H1 (cell line): Measurements from ENCODE around the gene KCTD20. TPM values are rescaled to one million over a fixed set of nuclear protein-coding genes. Genes with fewer than 3 reads are reported as not detected.

Experiments
- CTCF ChIA-PET: fragments of 300-600 bp; sonication (Branson Sonifier 250); formaldehyde crosslinking; loops from one replicate; lab custom pipeline; 2021; ENCODE audit not compliant: partially characterized antibody; lab: Charles Lee
- POLR2A ChIA-PET: fragments of 300-600 bp; sonication (Branson Sonifier 250); formaldehyde crosslinking; loops from one replicate; lab custom pipeline; 2021; ENCODE audit warnings: inconsistent platforms; ENCODE audit not compliant: partially characterized antibody; lab: Charles Lee
- DNase-seq, 2 experiments: peaks; one replicate each; pipeline versions ENCODE4 v3.0.0 to v3.0.0-alpha.2; 2010 to 2022; ENCODE audit warnings: low spot score in 2 of 2, low read depth in 1 of 2, mixed read lengths in 1 of 2
- FAIRE-seq: peaks from 2 replicates; lab custom pipeline; 2011; peaks lifted over from hg19 to GRCh38; lab: Jason Lieb, UNC
- H2AFZ ChIP-seq: 2 replicates; pipeline ENCODE4 v1.8.1; 2012; ENCODE audit warnings: low read length, inconsistent platforms
- H2AK5ac ChIP-seq: 2 replicates; pipeline ENCODE4 v1.6.1; 2013; ENCODE audit warnings: low read depth, low read length
- H2BK120ac ChIP-seq: replicated peaks from 2 replicates; pipeline ENCODE3; 2013; ENCODE audit warnings: low read depth, low read length, inconsistent platforms
- H2BK12ac ChIP-seq: 2 replicates; pipeline ENCODE4 v1.6.1; 2013; ENCODE audit warnings: low read depth, low read length
- H2BK15ac ChIP-seq: 2 replicates; pipeline ENCODE4 v1.6.1; 2013; ENCODE audit warnings: low read length
- H2BK20ac ChIP-seq: 2 replicates; pipeline ENCODE4 v1.6.1; 2013; ENCODE audit warnings: low read length
- H2BK5ac ChIP-seq: 2 replicates; pipeline ENCODE4 v1.6.1; 2013; ENCODE audit warnings: low read depth, low read length
- H3K14ac ChIP-seq: 2 replicates; pipeline ENCODE4 v1.6.1; 2013; ENCODE audit warnings: inconsistent platforms; ENCODE audit not compliant: insufficient read length
- H3K18ac ChIP-seq: 2 replicates; pipeline ENCODE4 v1.6.1; 2013; ENCODE audit warnings: low read length; ENCODE audit errors: extremely low read depth
- H3K23ac ChIP-seq: 2 replicates; pipeline ENCODE4 v1.6.1; 2013; ENCODE audit warnings: inconsistent platforms; ENCODE audit not compliant: insufficient read length
- H3K23me2 ChIP-seq: 2 replicates; pipeline ENCODE4 v1.6.1; 2013; ENCODE audit warnings: low read depth, low read length
- H3K27ac ChIP-seq: 2 replicates; pipeline ENCODE4 v1.6.1; 2011; ENCODE audit warnings: low read depth, low read length, inconsistent platforms
- H3K27me3 ChIP-seq, 4 experiments: replicated peaks in 1 of 4; 1 replicate in 1 of 4; 2 replicates in 3 of 4; pipeline versions ENCODE4 v1.6.1 to v1.8.1; 2011 to 2013; ENCODE audit warnings: low read length in 3 of 4, mild to moderate bottlenecking in 3 of 4, inconsistent platforms in 2 of 4, mixed read lengths in 2 of 4, moderate library complexity in 1 of 4; ENCODE audit not compliant: control insufficient read depth in 3 of 4, insufficient read depth in 3 of 4; ENCODE audit errors: extremely low read depth in 1 of 4
- H3K36me3 ChIP-seq, 4 experiments: 2 replicates each; pipeline versions ENCODE4 v1.6.1 to v1.8.1; 2011 to 2013; ENCODE audit warnings: mild to moderate bottlenecking in 4 of 4, low read length in 3 of 4, moderate library complexity in 2 of 4, control low read depth in 1 of 4, inconsistent platforms in 1 of 4; ENCODE audit not compliant: insufficient read depth in 4 of 4, control insufficient read depth in 2 of 4
- H3K4ac ChIP-seq: replicated peaks from 2 replicates; pipeline ENCODE3; 2013; ENCODE audit warnings: low read length, low read depth, mixed read lengths, inconsistent platforms; ENCODE audit not compliant: insufficient read length
- H3K4me1 ChIP-seq, 4 experiments: replicated peaks in 1 of 4; 1 replicate in 1 of 4; 2 replicates in 3 of 4; pipeline versions ENCODE4 v1.6.1 to v1.8.1; 2011 to 2013; ENCODE audit warnings: low read length in 3 of 4, inconsistent platforms in 2 of 4, mixed read lengths in 1 of 4; ENCODE audit not compliant: insufficient read depth in 4 of 4, control insufficient read depth in 3 of 4
- H3K4me2 ChIP-seq, 2 experiments: 2 replicates each; pipeline versions ENCODE4 v1.6.1 to v1.8.1; 2011 to 2013; ENCODE audit warnings: low read depth in 2 of 2, low read length in 2 of 2, control low read depth in 1 of 2, inconsistent platforms in 1 of 2, mild to moderate bottlenecking in 1 of 2; ENCODE audit not compliant: insufficient read depth in 1 of 2
- H3K4me3 ChIP-seq, 4 experiments: fragments of 200-600, 300-600 bp in 1 of 4; sonication (generic), shearing (Covaris generic), sonication (Bioruptor Twin) in 1 of 4; 2 replicates each; pipeline versions ENCODE4 v1.5.1 to v1.8.1; 2011 to 2016; ENCODE audit warnings: low read length in 4 of 4, low read depth in 3 of 4, control low read depth in 2 of 4, inconsistent platforms in 2 of 4, mild to moderate bottlenecking in 2 of 4, mixed read lengths in 1 of 4, moderate library complexity in 1 of 4; ENCODE audit not compliant: insufficient read depth in 2 of 4; ENCODE audit errors: extremely low read depth in 1 of 4
- H3K56ac ChIP-seq: replicated peaks from 2 replicates; pipeline ENCODE3; 2013; ENCODE audit warnings: low read depth, mild to moderate bottlenecking, mixed read lengths, low read length, inconsistent platforms; ENCODE audit not compliant: insufficient read length
- H3K79me1 ChIP-seq: 2 replicates; pipeline ENCODE4 v1.6.1; 2013; ENCODE audit warnings: low read depth, low read length, control low read depth
- H3K79me2 ChIP-seq, 2 experiments: 2 replicates each; pipeline versions ENCODE4 v1.6.1 to v1.8.1; 2012 to 2013; ENCODE audit warnings: low read length in 2 of 2, mild to moderate bottlenecking in 2 of 2, inconsistent platforms in 1 of 2; ENCODE audit not compliant: insufficient read depth in 2 of 2, control insufficient read depth in 1 of 2
- H3K9ac ChIP-seq, 4 experiments: replicated peaks in 1 of 4; 1 replicate in 1 of 4; 2 replicates in 3 of 4; pipeline versions ENCODE4 v1.6.1 to v1.8.1; 2011 to 2013; ENCODE audit warnings: low read depth in 3 of 4, low read length in 3 of 4, control low read depth in 2 of 4, mild to moderate bottlenecking in 2 of 4, moderate library complexity in 2 of 4, inconsistent platforms in 1 of 4; ENCODE audit errors: extremely low read depth in 1 of 4
- H3K9me3 ChIP-seq, 2 experiments: 2 replicates each; pipeline versions ENCODE4 v1.6.1 to v1.8.1; 2012 to 2013; ENCODE audit warnings: mild to moderate bottlenecking in 2 of 2, moderate library complexity in 2 of 2, control low read depth in 1 of 2, inconsistent platforms in 1 of 2, low read depth in 1 of 2, low read length in 1 of 2, mixed read lengths in 1 of 2; ENCODE audit not compliant: insufficient read depth in 2 of 2
- H4K20me1 ChIP-seq, 2 experiments: replicated peaks in 1 of 2; 2 replicates each; pipeline versions ENCODE3 to v1.8.1; 2011 to 2013; ENCODE audit warnings: inconsistent platforms in 2 of 2, low read length in 2 of 2, mild to moderate bottlenecking in 1 of 2; ENCODE audit not compliant: insufficient read depth in 2 of 2, control insufficient read depth in 1 of 2
- H4K5ac ChIP-seq: 2 replicates; pipeline ENCODE4 v1.6.1; 2013; ENCODE audit warnings: low read length, low read depth, mixed read lengths, inconsistent platforms; ENCODE audit not compliant: insufficient read length
- H4K8ac ChIP-seq: 2 replicates; pipeline ENCODE4 v1.8.0; 2013; ENCODE audit warnings: mild to moderate bottlenecking, moderate library complexity, low read length, inconsistent platforms; ENCODE audit not compliant: insufficient read depth; ENCODE audit errors: extremely low read depth
- H4K91ac ChIP-seq: replicated peaks from 2 replicates; pipeline ENCODE3; 2013; ENCODE audit warnings: low read length, mixed read lengths, inconsistent platforms; ENCODE audit not compliant: insufficient read length
- EGR1 ChIP-seq: IDR thresholded peaks from 2 replicates; pipeline ENCODE4 v1.6.1; 2011; ENCODE audit warnings: low read depth, low read length, borderline replicate concordance
- EZH2 ChIP-seq: fragments of 200-600 bp; sonication (generic); IDR thresholded peaks from 2 replicates; pipeline ENCODE4 v1.7.1; 2012; ENCODE audit warnings: low read depth, mild to moderate bottlenecking, moderate library complexity, low read length, inconsistent platforms; ENCODE audit not compliant: severe bottlenecking
- JUN ChIP-seq: IDR thresholded peaks from 2 replicates; pipeline ENCODE4 v1.6.1; 2011; ENCODE audit warnings: low read depth, mild to moderate bottlenecking, improper control_type of control experiment, low read length
- JUND ChIP-seq: IDR thresholded peaks from 2 replicates; pipeline ENCODE4 v1.6.1; 2011; ENCODE audit warnings: mild to moderate bottlenecking, improper control_type of control experiment, low read length
- KDM1A ChIP-seq: fragments of 200-600, 300-600 bp; sonication (generic); IDR thresholded peaks from 2 replicates; pipeline ENCODE4 v1.7.1; 2016; ENCODE audit warnings: mild to moderate bottlenecking, low read length, borderline replicate concordance
- RFX5 ChIP-seq: IDR thresholded peaks from 2 replicates; pipeline ENCODE4 v1.6.1; 2011; ENCODE audit warnings: low read depth, low read length, improper control_type of control experiment, borderline replicate concordance
- RXRA ChIP-seq: IDR thresholded peaks from 2 replicates; pipeline ENCODE4 v1.6.1; 2011; ENCODE audit warnings: low read depth, mild to moderate bottlenecking, low read length, moderate library complexity; ENCODE audit not compliant: insufficient read depth
- SP1 ChIP-seq: IDR thresholded peaks from 2 replicates; pipeline ENCODE4 v1.6.1; 2011; ENCODE audit warnings: low read depth, low read length
- SP2 ChIP-seq: IDR thresholded peaks from 2 replicates; pipeline ENCODE4 v1.6.1; 2012; ENCODE audit warnings: mild to moderate bottlenecking, low read length, inconsistent platforms
- SP4 ChIP-seq: IDR thresholded peaks from 2 replicates; pipeline ENCODE4 v1.6.1; 2012; ENCODE audit warnings: low read length, inconsistent platforms
- SUZ12 ChIP-seq: fragments of 200-600 bp; sonication (generic); IDR thresholded peaks from 2 replicates; pipeline ENCODE4 v1.6.1; 2012; ENCODE audit warnings: mild to moderate bottlenecking, inconsistent platforms, low read length, moderate library complexity, mixed read lengths
- WGBS, 2 experiments: shearing (Covaris generic) in 1 of 2; methylation state at CpG; one replicate each; pipeline versions ENCODE4 v1.1.6 to v1.1.7; 2013 to 2015; ENCODE audit warnings: low lambda C conversion rate in 2 of 2, mixed read lengths in 2 of 2, inconsistent platforms in 1 of 2, low coverage in 1 of 2, missing lambda C conversion rate in 1 of 2; ENCODE audit not compliant: insufficient replicate concordance in 2 of 2, insufficient coverage in 1 of 2, insufficient read length in 1 of 2; ENCODE audit errors: extremely low coverage in 1 of 2, missing lambda C conversion rate in 1 of 2; 5-methylcytosine and 5-hydroxymethylcytosine counted together
- polyA plus RNA-seq, 7 experiments: library from polyadenylated mRNA; depleted of rRNA in 3 of 7; stranded (reverse) in 5 of 7; unstranded in 2 of 7; fragments of >200 nt in 5 of 7; fragments of 200-250 nt in 2 of 7; gene quantifications; 1 replicate in 5 of 7; 2 replicates in 1 of 7; 4 replicates in 1 of 7; pipeline versions ENCODE4 v1.2.1 to v1.2.3, GENCODE V29; 2011 to 2013; ENCODE audit warnings: missing spikeins in 2 of 7, mixed read lengths in 2 of 7
- total RNA-seq: library from RNA; stranded (reverse); fragmentation: NEBNext Ultra II Directional; extraction: Animal tissue kit (Norgen Biotek cat#: 25700); gene quantifications from 2 replicates; pipeline ENCODE4 v1.2.1, GENCODE V29; 2021

The KCTD20 gene
- total and polyA plus RNA-seq, 2 of the 8 experiments (the other 6 are each of a cell fraction or from before 2014, with no cell fraction given) = 10.1 to 26.2 TPM

GRCh38 chr6:36464233-36464632 lies 21.4 kb downstream of the KCTD20 start:
- ChIA-PET POLR2A (no interaction called here), CTCF (no interaction called here)
- H2AFZ ChIP-seq = no peak overlapping the region
- no peak overlapping the region for H2BK12ac ChIP-seq
- FAIRE-seq (no peak), DNase-seq (peak in 1 of 2 experiments; percentile 4)
- no peak overlapping the region for H3K18ac ChIP-seq
- no peaks in the 10 kb centered on the region for H4K20me1 ChIP-seq
- H2BK15ac ChIP-seq = no peak overlapping the region
- H3K4me1 ChIP-seq = peaks cover 0 to 5% (median 0%) of the 10 kb centered on the region in 4 experiments; a peak in 1 of 7 replicates
- H3K4me3 ChIP-seq = no peak overlapping the region
- H4K91ac ChIP-seq = no peak overlapping the region
- no peak overlapping the region for H3K9ac ChIP-seq
- H3K9me3 ChIP-seq = no peaks in the 10 kb centered on the region
- H2BK120ac ChIP-seq = no peak overlapping the region
- no peaks in the 10 kb centered on the region for H3K27me3 ChIP-seq
- H3K23me2 ChIP-seq = no peaks in the 10 kb centered on the region
- H3K79me2 ChIP-seq = peaks cover 0 to 71% of the 10 kb centered on the region in 2 experiments; a peak in 3 of 4 replicates
- H3K14ac ChIP-seq = no peak overlapping the region
- no peak overlapping the region for H3K4ac ChIP-seq
- H4K8ac ChIP-seq = no peak overlapping the region
- no peak overlapping the region for H3K23ac ChIP-seq
- TF ChIP-seq SP1 (no peak), SP2 (no peak), EGR1 (no peak), JUND (no peak), JUN (no peak), KDM1A (no peak), SUZ12 (no peak), SP4 (no peak), RFX5 (no peak), RXRA (no peak), EZH2 (no peak)
- no peak overlapping the region for H4K5ac ChIP-seq
- H2AK5ac ChIP-seq = no peak overlapping the region
- H3K79me1 ChIP-seq = no peaks in the 10 kb centered on the region
- no peak overlapping the region for H3K27ac ChIP-seq
- H3K56ac ChIP-seq = no peak overlapping the region
- H3K4me2 ChIP-seq = no peak overlapping the region
- no peak overlapping the region for H2BK20ac ChIP-seq
- H3K36me3 ChIP-seq = no peaks in the 10 kb centered on the region
- WGBS, 2 experiments = 100% methylated on average over 1 of the region's 1 CpG; no CpG with 5 or more reads in 1 of the 2 experiments
- H2BK5ac ChIP-seq = no peak overlapping the region
